GM18502 (cell line): ENCODE data around the gene FAM161A.
"Not testable (repeated sequence)": the region's sequence is repeated elsewhere in the genome, so short reads cannot be mapped to it uniquely, and the experiment has no call there.

Experiments
- ATAC-seq: cut with Tn5 transposase; IDR thresholded peaks from one replicate; pipeline ENCODE4 v1.9.1; 2021; ENCODE audit warnings: mild to moderate bottlenecking; ENCODE audit not compliant: unreplicated experiment, poor library complexity

Gene FAM161A

DNA sequence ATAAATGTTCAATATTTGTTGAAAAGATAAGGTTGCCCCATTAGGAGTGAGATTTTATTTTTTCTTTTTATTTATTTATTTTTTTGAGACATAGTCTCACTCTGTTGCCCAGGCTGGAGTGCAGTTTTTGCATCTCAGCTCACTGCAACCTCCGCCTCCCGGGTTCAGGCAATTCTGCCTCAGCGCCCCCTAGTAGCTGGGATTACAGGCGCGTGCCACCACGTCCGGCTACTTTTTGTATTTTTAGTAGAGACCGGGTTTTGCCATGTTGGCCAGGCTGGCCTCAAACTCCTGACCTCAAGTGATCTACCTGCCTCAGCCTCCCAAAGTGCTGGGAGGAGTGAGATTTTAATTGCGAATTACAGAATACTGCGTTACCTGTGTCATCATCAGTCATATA, 2.6 kb downstream of the FAM161A start:
- ATAC-seq, result not testable (repeated sequence)

- no peak for ATAC-seq
Observed at GRCh38 chr2:61845320-61845719, 8.5 kb downstream of the FAM161A start.

DNA sequence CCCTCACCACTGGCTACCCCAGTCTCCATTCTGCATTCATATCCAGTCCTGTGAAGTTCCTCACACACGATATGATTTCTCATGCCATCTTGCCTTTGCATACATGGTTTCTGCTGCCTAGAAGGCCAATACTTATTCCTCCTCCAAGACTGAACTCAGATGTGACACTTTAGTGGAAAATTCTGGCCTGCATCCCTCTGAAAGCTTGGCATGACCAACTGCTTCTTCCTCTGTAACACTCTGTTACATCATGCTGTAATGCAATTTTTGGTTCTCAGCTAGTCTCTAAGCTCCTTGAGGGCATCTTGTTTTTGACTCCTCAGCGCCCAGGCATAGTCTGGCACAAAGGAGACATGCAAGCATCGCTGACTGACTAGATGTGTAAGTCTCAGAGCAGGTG, 12.6 kb downstream of the FAM161A start:
- no peak for ATAC-seq

DNA sequence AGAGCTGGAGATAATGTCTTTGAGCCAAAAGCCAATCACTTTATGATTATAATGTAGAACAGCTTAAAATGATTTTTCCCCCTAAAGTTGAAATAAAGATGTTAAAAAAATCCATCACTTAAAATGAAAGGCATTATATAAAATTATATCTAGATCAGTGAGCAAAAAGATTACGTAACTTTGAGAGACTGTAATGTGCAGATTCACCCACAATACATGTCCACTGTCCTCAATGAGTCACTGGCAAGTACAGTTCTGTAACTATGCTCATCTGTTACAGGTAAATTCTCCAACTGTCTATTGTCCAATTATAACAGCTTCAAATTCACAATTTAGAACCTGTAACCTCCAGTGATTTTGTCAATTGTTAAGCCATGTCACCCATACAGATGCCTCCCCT, 19.0 kb downstream of the FAM161A start:
- ATAC-seq, result no peak

- ATAC-seq, result no peak
Observed at GRCh38 chr2:61833971-61834370, 19.9 kb downstream of the FAM161A start.

DNA sequence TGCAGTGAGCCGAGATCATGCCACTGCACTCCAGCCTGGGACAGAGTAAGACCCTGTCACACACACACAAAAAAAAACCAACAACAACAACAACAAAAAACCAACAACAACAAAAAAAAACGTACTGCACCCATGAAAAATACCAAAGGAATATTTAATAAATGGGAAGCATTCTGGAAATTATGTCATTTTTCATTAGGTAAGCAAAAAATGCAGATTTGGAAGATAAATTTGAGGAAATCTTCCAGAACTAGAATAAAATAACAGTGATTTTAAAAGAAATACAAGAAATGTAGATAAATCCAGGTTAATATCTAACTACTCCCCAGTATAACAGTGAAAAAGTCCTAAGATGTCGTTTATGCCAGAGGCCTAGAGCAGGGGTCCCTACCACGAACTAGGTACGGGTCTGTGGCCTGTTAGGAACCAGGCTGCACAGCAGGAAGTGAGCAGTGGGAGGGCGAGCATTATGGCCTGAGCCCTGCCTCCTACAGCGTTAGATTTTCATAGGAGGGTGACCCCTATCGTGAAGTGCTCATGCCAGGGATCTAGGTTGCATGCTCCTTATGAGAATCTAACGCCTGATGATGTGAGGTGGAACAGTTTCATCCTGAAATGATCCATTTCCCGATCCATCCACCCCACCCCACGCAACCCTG, 21.5 kb downstream of the FAM161A start:
- ATAC-seq, result no peak

DNA sequence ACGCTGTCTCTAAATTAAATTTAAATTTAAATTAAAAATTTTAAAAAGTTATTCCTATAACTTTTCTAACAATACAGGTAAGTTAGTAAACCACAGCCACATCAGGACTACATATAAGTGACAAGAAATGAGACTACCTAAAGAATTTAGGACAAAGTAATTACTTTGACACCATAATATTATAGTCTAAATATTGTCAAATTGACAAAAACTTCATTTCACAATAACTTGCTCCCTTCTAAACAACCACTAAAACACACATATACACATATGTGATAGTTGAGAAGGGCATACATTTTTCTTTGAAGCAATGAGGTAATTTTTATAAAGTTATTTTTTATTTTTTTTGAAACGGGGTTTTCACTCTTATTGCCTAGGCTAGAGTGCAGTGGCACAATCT, 31.6 kb downstream of the FAM161A start:
- no peak for ATAC-seq

DNA sequence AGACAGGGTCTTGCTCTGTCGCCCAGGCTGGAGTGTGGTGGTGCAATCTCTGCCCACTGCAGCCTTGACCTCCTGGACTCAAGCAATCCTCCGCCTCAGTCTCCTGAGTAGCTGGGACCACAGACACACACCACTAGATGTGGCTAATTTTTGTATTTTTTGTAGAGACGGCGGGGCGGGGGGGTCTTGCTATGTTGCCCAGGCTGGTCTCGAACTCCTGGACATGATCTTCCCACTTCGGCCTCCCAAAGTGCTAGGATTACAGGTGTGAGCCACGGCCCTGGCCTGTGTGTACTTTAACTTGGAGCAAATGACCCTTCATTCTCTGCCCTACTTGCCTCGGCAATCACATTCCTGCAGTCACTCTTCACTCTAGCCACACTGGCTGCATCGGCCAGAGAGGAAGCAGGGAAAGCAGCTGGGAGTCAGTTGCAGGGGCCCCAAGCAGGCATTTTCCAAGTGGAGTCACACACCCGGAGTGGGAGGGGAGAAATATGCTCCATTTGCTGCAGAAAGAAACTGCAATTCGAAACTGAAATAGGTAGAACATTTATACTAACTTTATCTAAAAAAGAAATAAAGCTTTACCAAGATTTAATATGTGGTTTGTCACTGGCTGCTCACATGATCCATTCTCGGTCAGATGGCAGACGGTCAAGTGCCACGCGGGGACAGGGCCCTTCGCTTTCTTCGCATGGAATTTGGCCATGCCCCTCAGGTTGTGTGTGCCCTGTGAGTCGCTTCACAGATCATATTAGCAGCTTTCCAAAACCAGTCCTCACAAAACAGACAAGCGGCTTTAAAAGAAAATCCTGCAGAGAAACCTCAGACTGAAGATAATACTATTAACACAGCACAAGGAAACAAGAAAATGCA, 37.1 kb downstream of the FAM161A start:
- ATAC-seq, result no peak

GRCh38 chr2:61814539-61815160, 39.2 kb downstream of the FAM161A start:
- ATAC-seq, result no peak

GRCh38 chr2:61813314-61813713, 40.5 kb downstream of the FAM161A start:
- ATAC-seq, result not testable (repeated sequence)

- ATAC-seq, result no peak
Observed at GRCh38 chr2:61811821-61812220, 42.0 kb downstream of the FAM161A start.

DNA sequence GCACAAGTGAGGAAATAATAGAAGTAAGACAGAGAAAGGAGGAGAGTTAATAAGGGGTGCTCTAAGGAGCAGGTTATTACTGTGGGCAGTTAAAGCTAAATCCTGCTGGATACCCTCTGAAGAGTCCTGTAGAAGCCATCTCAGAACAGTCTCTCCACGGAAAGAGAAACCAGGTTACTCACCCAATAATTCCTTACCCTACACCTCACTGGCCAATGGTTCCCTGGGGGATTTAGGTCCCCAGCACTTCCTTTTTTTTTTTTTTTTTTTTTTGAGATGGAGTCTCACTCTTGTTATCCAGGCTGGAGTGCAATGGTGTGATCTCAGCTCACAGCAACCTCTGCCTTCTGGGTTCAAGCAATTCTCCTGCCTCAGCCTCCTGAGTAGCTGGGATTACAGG, 43.7 kb downstream of the FAM161A start:
- not testable (repeated sequence) for ATAC-seq

DNA sequence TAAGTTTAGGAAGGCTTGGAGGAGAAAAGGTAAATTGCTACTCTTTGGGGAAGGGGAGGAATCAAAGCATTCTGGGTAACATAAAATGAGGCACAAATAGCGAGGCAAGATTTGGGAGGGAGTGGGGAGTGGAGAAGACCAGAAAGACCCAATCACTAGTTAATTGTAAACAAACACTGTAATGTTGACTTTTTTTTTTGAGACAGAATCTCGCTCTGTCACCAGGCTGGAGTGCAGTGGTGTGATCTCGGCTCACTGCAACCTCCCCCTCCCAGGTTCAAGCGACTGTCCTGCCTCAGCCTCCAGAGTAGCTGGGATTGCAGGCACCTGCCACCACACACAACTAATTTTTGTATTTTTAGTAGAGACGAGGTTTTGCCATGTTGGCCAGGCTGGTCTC, 45.2 kb downstream of the FAM161A start:
- not testable (repeated sequence) for ATAC-seq

GRCh38 chr2:61807036-61807757, 46.7 kb downstream of the FAM161A start:
- ATAC-seq, result no peak

DNA sequence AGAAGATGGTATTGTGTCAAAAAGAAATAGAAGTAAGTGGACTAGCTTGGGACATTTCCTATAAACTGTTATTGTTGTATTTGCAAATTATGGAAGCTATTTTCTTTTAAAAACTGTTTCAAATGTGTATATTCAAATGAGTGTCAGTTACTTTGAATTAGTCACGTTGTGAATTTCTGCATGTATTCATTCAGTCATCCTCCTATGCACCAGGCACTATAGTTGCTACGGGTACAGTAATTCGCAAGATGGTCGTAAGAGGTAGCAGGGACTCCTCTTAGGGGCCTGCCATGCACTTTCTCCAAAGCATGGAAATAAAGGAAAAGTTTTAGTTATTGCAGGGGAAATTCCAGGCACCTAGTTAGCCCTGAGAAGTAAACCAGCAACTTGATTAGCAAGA, 51.3 kb downstream of the FAM161A start:
- no peak for ATAC-seq

DNA sequence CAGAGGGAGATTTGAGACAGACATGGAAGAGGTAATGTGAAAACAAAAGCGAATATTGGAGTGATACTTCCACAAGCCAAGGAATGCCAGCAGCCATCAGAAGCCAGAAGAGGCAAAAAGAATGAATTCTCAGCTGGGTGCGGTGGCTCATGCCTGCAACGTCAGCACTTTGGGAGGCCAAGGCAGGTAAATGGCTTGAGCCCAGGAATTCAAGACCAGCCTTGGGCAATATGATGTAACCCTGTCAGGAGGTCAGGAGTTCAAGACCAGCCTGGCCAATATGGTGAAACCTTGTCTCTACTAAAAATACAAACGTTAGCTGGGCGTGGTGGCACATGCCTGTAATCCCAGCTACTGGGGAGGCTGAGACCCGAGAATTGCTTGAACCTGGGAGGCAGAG, 54.8 kb downstream of the FAM161A start:
- no peak for ATAC-seq

DNA sequence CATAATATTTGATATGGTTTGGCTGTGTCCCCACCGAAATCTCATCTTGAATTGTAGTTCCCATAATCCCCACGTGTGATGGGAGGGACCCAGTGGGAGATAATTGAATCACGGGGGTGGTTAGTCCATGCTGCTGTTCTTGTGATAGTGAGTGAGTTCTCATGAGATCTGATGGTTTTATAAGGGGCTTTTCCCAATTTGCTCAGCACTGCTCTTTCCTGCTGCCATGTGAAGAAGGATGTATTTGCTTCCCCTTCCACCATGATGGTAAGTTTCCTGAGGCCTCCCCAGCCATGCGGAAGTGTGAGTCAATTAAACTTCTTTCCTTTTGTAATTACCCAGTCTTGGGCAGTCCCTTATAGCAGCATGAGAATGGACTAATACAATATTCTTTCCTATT, 56.4 kb downstream of the FAM161A start:
- ATAC-seq, result not testable (repeated sequence)

DNA sequence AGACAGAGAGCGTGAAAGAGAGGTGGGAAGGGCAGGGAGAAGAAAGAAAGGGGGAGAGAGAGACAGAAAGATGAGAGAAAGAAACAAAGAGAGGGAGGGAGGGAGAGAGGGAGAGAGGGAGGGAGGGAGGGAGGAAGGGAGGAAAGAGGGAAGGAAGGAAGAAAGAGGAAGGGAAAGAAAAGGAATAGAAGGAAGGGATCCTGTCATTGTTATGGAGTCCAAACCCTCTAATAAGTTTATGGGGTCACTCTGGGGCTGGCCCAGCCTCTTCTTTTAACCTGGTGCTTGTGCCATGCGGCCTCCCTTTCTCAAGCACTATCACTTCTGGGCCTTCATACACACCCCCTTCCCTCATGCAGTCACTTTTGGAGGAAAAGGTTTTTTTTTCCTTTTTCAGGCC, 58.5 kb downstream of the FAM161A start:
- ATAC-seq, result no peak

DNA sequence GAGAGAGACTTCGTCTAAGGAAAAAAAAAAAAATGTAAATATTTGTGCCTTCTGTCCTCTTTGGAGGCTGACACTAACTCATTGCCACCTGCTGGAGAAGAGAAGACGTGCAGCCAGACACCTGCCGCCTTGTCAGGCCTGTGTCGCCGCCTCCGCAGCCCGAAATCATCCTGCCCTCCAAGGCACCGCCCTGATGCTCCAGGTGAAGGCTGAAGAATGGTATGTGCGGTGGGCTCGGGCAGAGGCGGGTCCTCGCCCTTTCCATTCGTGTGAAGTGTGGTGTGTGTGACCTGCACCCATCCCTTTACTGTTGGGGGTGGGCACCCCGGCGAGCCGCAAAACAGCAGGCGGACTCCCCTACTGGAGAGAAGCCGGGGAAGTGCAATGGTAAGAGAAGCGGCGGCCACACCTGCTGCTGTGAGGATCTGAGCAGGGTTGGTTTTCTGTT, 60.4 kb downstream of the FAM161A start:
- ATAC-seq, result peak; percentile 65

- ATAC-seq, result no peak
Observed at GRCh38 chr2:61792355-61792890, 61.4 kb downstream of the FAM161A start.
